HepG2 (cell line): ENCODE data around the gene FKBP5.

Experiments
- ATF1 ChIP-seq: IDR thresholded peaks from 2 replicates; pipeline ENCODE4 v1.6.1; 2016; ENCODE audit warnings: mild to moderate bottlenecking, control low read depth
- GABPA ChIP-seq, 2 experiments: IDR thresholded peaks; 2 replicates each; pipeline ENCODE4 v1.6.1; 2011 to 2016; ENCODE audit warnings: low read depth in 2 of 2, low read length in 1 of 2, missing biosample characterization in 1 of 2, missing genetic modification characterization in 1 of 2
- HNRNPK ChIP-seq: fragments of 200-400 bp; formaldehyde crosslinking; IDR thresholded peaks from 2 replicates; pipeline ENCODE4 v1.6.1; 2018; ENCODE audit warnings: low read length, low read depth, moderate library complexity, mild to moderate bottlenecking; ENCODE audit not compliant: poor library complexity, severe bottlenecking
- MAZ ChIP-seq, 2 experiments: sonication (generic) in 1 of 2; formaldehyde crosslinking in 1 of 2; IDR thresholded peaks; 2 replicates each; pipeline versions ENCODE4 v1.5.0 to v1.6.1; 2012 to 2020; ENCODE audit warnings: low read depth in 2 of 2, mild to moderate bottlenecking in 2 of 2, borderline replicate concordance in 1 of 2, improper control_type of control experiment in 1 of 2, low read length in 1 of 2, missing genetic modification reagents in 1 of 2, moderate library complexity in 1 of 2
- NCOA1 ChIP-seq: sonication (generic); formaldehyde crosslinking; IDR thresholded peaks from 2 replicates; pipeline ENCODE4 v1.9.0; 2021; ENCODE audit warnings: missing genetic modification reagents
- PRDM4 ChIP-seq: sonication (generic); formaldehyde crosslinking; IDR thresholded peaks from 2 replicates; pipeline ENCODE4 v1.9.0; 2021; ENCODE audit warnings: missing genetic modification reagents, borderline replicate concordance
- TRAFD1 ChIP-seq: sonication (generic); formaldehyde crosslinking; IDR thresholded peaks from 2 replicates; pipeline ENCODE4 v1.5.1; 2020; ENCODE audit warnings: missing genetic modification reagents, mild to moderate bottlenecking, borderline replicate concordance
- ZC3H13 ChIP-seq: sonication (generic); formaldehyde crosslinking; IDR thresholded peaks from 2 replicates; pipeline ENCODE4 v1.8.1; 2023; ENCODE audit warnings: mild to moderate bottlenecking, missing genetic modification reagents, moderate library complexity
- ZNF513 ChIP-seq: sonication (generic); formaldehyde crosslinking; conservative IDR thresholded peaks from 2 replicates; pipeline ENCODE4 v1.5.0; 2020; ENCODE audit warnings: missing genetic modification reagents
- ZNF770 ChIP-seq: sonication (generic); formaldehyde crosslinking; IDR thresholded peaks from 2 replicates; pipeline ENCODE4 v1.5.0; 2020; ENCODE audit warnings: mild to moderate bottlenecking, missing genetic modification reagents

- TF ChIP-seq PRDM4 (CRISPR knock-in tag) (no peak), ZNF770 (no peak), MAZ (IDR thresholded peaks at IDR 0.05; ENCODE audit: borderline replicate concordance, low read depth, low read length) (no peak), MAZ (CRISPR knock-in tag; IDR thresholded peaks at IDR 0.05; ENCODE audit: low read depth) (no peak), GABPA (IDR thresholded peaks at IDR 0.05; ENCODE audit: low read depth, low read length) (no peak), GABPA (CRISPR knock-in tag; IDR thresholded peaks at IDR 0.05; ENCODE audit: low read depth) (no peak), TRAFD1 (CRISPR knock-in tag) (no peak), ZC3H13 (CRISPR knock-in tag) (no peak), ATF1 (no peak), HNRNPK (no peak), ZNF513 (CRISPR knock-in tag) (no peak), NCOA1 (no peak)
These were observed 81.0 kb downstream of the FKBP5 start for GRCh38 chr6:35607517-35608233.
